Stimulated activated naive CD4-positive, alpha-beta T cell (primary cell): ENCODE measurements around the gene NID2.

Experiments used
- DNase-seq, 6 experiments: peaks; one replicate each; lab custom pipeline; 2025; lab: John Stamatoyannopoulos, UW

The NID2 gene

DNA sequence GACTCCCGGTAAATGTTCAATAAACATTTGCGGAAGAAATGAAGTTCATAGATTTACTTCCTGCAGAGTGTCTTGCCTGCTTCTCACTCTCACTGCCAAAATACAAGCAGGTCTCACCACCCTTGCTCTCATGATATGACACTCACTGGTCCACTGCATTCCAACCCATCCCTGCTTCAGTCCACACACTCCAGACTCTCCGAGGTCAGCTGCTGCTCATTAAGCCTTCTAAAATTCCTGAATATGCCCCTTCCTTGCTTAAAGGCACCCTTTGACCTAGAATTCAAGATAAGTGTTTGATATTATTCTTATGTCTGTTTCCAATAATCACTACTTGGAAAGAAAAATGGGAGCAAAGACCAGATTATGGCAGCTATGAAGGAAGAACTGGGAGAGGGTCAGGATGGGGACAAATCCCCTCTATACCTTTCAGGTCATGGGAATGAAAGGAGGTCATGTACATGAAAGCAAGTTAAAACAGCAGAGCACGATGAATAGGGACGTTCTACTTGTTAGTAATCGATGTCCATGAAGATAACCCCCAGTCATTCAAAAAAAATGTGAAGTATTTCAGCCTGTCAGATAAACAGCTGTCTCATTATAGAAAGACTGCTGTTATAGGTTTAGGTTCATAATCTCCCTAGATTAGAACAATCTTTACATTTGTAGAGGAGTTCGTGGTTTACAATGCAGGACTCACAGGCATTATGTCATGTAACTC lies 10.5 kb upstream of the NID2 start:
- DNase-seq, result no peak

DNA sequence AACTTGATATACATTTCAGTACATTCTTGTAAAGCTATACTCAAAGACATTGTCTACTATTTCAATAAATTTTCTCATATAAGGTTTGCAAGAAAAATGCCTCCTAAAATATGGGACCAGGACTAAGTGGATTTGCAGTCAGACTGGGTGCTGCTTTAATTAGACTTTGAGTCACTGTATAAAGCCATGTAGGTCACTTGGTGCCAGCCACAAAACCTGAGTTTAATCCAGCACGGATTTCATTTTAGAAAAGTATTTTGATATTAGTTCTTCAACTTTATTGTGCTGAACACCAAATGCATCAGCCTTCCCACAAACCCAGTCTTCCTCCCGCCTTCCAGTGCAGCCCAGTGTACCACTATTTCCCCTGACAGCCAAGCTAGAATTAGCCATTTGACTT lies 9.9 kb upstream of the NID2 start:
- no peak for DNase-seq

GRCh38 chr14:52078095-52078531 lies 9.3 kb upstream of the NID2 start:
- no peak for DNase-seq

- DNase-seq, result no peak
Measured at GRCh38 chr14:52077256-52077979, 8.6 kb upstream of the NID2 start.

DNA sequence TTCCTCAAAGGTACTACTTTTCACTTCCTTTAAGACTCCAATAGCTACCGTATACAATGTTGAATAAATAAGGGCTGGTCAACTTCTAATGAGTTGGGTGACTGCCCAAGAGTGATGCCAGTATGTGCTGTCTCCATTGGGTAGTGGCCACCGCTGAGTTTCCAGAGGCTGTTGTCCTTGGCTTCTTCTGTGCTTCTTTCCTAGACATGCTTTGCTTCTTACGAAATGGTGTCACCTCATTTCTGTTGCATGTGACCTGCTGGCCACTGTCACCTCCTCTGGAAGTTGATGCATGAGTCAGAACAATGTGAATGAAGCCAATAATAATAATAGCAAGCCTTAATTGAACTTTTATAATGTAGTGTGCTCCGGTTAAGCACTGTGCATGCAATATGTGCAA lies 7.5 kb upstream of the NID2 start:
- DNase-seq, result no peak

DNA sequence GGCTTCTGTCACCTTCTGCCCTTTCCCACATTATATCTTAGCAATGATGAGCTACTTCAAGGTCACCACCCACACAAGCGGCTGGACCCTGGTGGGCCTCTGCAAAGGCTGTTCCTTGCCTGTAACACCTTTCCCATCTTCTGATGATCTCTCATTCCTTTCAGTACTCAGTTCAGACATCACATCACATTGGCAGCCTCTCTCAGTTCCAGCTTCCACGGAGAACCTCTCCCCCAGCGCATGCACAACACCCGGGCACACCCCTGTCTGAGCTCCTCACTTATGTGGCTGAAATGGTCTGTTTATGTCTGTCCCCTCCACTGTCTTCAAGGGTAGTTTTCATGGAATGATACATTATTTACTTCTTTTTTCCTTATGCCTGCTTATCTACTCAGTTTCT lies 6.5 kb upstream of the NID2 start:
- DNase-seq, result no peak

DNA sequence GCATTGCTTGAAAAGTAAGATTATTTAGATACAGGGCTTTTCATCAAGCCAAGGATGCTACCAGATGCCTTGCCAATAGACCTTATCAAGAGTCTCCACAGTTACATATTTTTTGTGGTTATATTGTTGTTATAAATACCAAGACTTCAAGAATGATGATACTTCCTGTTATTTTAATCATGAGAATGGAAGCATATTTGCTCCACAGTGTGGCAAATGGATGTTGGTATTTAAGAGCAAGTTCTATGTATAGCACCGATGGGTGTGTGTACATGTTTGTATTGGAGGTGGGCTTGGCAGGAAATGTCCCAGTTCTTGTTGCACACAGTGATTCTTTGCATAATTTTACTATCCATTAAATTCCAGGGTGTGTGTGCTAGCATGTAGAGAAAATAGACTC lies 4.4 kb upstream of the NID2 start:
- DNase-seq, result no peak

DNA sequence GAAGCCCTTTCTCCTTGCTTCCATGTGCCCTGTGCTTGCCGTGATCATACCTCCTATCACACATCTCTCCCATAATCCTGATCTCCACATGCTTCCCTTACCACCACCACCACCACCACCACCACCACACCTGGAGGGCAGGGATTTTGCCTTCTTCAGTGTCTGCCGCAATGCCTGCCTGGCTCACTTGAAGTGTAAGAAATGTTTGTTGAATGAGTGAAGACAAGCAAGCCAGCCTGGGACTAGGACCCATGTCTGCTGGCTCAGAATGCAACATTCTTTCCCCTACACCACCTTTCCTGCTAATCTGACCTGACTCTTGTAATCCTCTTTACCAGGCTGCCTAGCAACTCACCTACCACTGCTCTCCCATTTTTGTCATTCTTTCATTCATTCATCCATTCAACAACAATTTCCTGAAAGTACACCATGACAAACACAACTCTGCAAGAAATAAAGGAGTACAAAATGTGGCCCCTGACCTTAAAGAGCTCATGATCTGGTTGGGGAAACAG lies 3.5 kb upstream of the NID2 start:
- no peak for DNase-seq

DNA sequence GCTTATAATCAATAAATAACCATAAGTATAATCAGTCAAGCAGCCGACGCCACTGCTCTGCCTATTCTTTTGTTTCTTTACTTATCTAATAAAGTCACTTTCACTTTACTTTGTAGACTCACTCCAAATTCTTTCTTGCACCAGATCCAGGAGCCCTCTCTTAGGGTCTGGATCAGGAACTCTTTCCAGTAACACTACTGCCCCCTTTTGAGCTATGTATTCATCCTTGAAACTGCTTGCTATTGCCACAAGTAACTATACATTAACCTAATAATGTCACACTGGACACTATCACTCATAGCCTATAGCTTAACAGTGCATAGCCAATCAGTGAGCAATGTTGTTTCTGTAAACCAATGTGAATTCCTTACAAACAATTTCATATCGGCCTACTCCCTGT lies 2.8 kb upstream of the NID2 start:
- DNase-seq, result no peak

GRCh38 chr14:52070051-52070431 lies 1.2 kb upstream of the NID2 start:
- DNase-seq, result no peak

GRCh38 chr14:52069307-52070050 lies 620 bp upstream of the NID2 start:
- no peak for DNase-seq

- no peak for DNase-seq
Measured at GRCh38 chr14:52067873-52068614, 815 bp downstream of the NID2 start.

DNA sequence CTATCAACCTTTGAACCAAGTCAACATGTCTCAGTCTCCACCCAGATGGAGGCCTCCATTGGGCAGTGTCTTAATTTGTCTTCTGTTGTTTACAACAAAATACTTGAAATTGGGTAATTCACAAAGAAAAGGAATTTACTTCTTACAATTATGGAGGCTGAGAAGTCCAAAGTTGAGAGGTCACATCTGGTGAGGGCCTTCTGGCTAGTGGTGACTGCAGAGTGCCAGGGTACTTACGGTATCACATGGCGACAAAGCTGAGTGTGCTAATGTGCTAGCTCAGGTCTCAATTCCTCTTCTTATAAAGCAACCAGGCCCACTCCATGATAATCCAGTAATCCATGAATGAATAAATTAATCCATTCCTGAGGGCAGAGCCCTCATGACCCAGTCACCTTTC lies 4.7 kb downstream of the NID2 start:
- no peak for DNase-seq

GRCh38 chr14:52063052-52063462 lies 5.8 kb downstream of the NID2 start:
- no peak for DNase-seq

GRCh38 chr14:52061890-52062289 lies 7.0 kb downstream of the NID2 start:
- DNase-seq, result no peak

- DNase-seq, result no peak
Measured at GRCh38 chr14:52061390-52061789, 7.5 kb downstream of the NID2 start.

- no peak for DNase-seq
Measured at GRCh38 chr14:52060080-52060479, 8.8 kb downstream of the NID2 start.

DNA sequence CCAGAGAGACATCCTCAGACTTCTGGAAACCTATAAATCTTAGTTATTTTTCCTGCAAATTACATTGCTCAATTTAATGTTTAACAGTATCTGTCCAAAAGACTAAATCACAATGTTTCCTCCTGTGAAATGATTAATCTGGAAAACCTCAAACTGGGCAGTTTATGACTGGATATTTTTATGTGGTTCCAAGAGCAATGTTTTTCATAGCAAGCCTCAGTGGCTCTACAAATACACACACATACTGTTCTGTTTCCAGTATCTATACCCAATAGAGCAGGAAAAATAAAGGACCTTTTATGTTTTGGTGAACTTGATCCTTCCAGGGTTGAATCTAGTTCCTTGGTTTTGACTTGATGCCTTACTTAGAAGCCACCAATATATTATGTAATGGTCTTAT lies 9.2 kb downstream of the NID2 start:
- no peak for DNase-seq

- DNase-seq, result no peak
Measured at GRCh38 chr14:52058341-52058740, 10.5 kb downstream of the NID2 start.

- DNase-seq, result no peak
Measured at GRCh38 chr14:52055167-52055566, 13.7 kb downstream of the NID2 start.

DNA sequence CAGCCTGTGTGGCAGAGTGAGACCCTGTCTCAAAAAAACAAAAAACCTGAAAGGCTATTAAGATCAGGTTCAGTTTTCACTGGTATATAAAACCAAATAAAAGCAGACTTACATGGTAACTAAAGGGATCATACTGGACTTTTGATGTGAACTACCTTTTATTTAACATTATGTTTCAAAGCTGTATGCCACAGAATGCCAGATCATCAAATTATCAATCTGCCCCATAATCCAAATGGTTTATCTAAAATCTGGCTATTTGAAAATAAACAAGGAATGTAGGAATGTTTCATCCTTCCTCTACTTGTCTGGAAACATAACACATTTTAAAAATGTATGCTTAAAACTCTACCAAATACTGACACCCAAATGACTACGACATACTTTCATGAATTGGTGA lies 14.2 kb downstream of the NID2 start:
- DNase-seq, result no peak

- no peak for DNase-seq
Measured at GRCh38 chr14:52053044-52053443, 15.8 kb downstream of the NID2 start.
